ENCODE data around the gene BRD3OS.

BRD3OS gene

GRCh38 chr9:134051319-134051718, 26.0 kb downstream of the BRD3OS start:
- TF ChIP-seq TAF1 (IDR thresholded peaks at IDR 0.05; ENCODE audit: low read depth) (no peak), EGR1 (IDR thresholded peaks at IDR 0.05) (no peak), REST (IDR thresholded peaks at IDR 0.05; ENCODE audit: low read depth) (no peak), YY1 (IDR thresholded peaks at IDR 0.05; ENCODE audit: low read depth) (no peak), RAD21 (IDR thresholded peaks at IDR 0.05; ENCODE audit: low read depth) (no peak), ZBTB7A (IDR thresholded peaks at IDR 0.05; ENCODE audit: low read depth) (no peak), MAX (IDR thresholded peaks at IDR 0.05) (no peak), TEAD4 (IDR thresholded peaks at IDR 0.05) (no peak), USF1 (IDR thresholded peaks at IDR 0.05) (no peak), CEBPB (IDR thresholded peaks at IDR 0.05) (no peak), CREB1 (IDR thresholded peaks at IDR 0.05; ENCODE audit: low read depth) (no peak), TCF12 (IDR thresholded peaks at IDR 0.05; ENCODE audit: low read depth) (no peak), FOXM1 (IDR thresholded peaks at IDR 0.05; ENCODE audit: borderline replicate concordance, low read depth) (no peak), EP300 (IDR thresholded peaks at IDR 0.05; ENCODE audit: borderline replicate concordance) (no peak), NFIC (IDR thresholded peaks at IDR 0.05) (no peak)

GRCh38 chr9:134052491-134052890, 27.2 kb downstream of the BRD3OS start:
- TF ChIP-seq USF1 (IDR thresholded peaks at IDR 0.05) (no peak), FOXM1 (IDR thresholded peaks at IDR 0.05; ENCODE audit: borderline replicate concordance, low read depth) (no peak), TAF1 (IDR thresholded peaks at IDR 0.05; ENCODE audit: low read depth) (no peak), EP300 (IDR thresholded peaks at IDR 0.05; ENCODE audit: borderline replicate concordance) (no peak), ZBTB7A (IDR thresholded peaks at IDR 0.05; ENCODE audit: low read depth) (no peak), RAD21 (IDR thresholded peaks at IDR 0.05; ENCODE audit: low read depth) (no peak), MAX (IDR thresholded peaks at IDR 0.05) (no peak), CREB1 (IDR thresholded peaks at IDR 0.05; ENCODE audit: low read depth) (no peak), TCF12 (IDR thresholded peaks at IDR 0.05; ENCODE audit: low read depth) (no peak), CEBPB (IDR thresholded peaks at IDR 0.05) (no peak), NFIC (IDR thresholded peaks at IDR 0.05) (no peak), REST (IDR thresholded peaks at IDR 0.05; ENCODE audit: low read depth) (no peak)

GRCh38 chr9:134052941-134053340, 27.7 kb downstream of the BRD3OS start:
- TF ChIP-seq MAX (IDR thresholded peaks at IDR 0.05) (no peak), TCF12 (IDR thresholded peaks at IDR 0.05; ENCODE audit: low read depth) (no peak), EP300 (IDR thresholded peaks at IDR 0.05; ENCODE audit: borderline replicate concordance) (no peak), CREB1 (IDR thresholded peaks at IDR 0.05; ENCODE audit: low read depth) (no peak), TAF1 (IDR thresholded peaks at IDR 0.05; ENCODE audit: low read depth) (no peak), USF1 (IDR thresholded peaks at IDR 0.05) (no peak)

- no peak for TF ChIP-seq CREB1 (IDR thresholded peaks at IDR 0.05; ENCODE audit: low read depth)
- no peak for TF ChIP-seq ZBTB7A (IDR thresholded peaks at IDR 0.05; ENCODE audit: low read depth)
- no peak for TF ChIP-seq MAX (IDR thresholded peaks at IDR 0.05)
- no peak for TF ChIP-seq EGR1 (IDR thresholded peaks at IDR 0.05)
- TF ChIP-seq EP300 (IDR thresholded peaks at IDR 0.05; ENCODE audit: borderline replicate concordance), result no peak
- no peak for TF ChIP-seq USF1 (IDR thresholded peaks at IDR 0.05)
- TF ChIP-seq CEBPB (IDR thresholded peaks at IDR 0.05), result no peak
- no peak for TF ChIP-seq TEAD4 (IDR thresholded peaks at IDR 0.05)
- TF ChIP-seq RAD21 (IDR thresholded peaks at IDR 0.05; ENCODE audit: low read depth), result no peak
- no peak for TF ChIP-seq REST (IDR thresholded peaks at IDR 0.05; ENCODE audit: low read depth)
- TF ChIP-seq FOXM1 (IDR thresholded peaks at IDR 0.05; ENCODE audit: borderline replicate concordance, low read depth), result no peak
- no peak for TF ChIP-seq TAF1 (IDR thresholded peaks at IDR 0.05; ENCODE audit: low read depth)
- TF ChIP-seq NFIC (IDR thresholded peaks at IDR 0.05), result no peak
Measured at GRCh38 chr9:134053401-134053871, 28.2 kb downstream of the BRD3OS start.

All from Ishikawa (cell line).